GM19397 (cell line): ENCODE data around the gene TP53AIP1.

ENCODE experiments used
- ATAC-seq: cut with Tn5 transposase; IDR thresholded peaks from one replicate; pipeline ENCODE4 v1.9.1; 2021; ENCODE audit warnings: mild to moderate bottlenecking, moderate library complexity; ENCODE audit not compliant: unreplicated experiment

TP53AIP1 gene

DNA sequence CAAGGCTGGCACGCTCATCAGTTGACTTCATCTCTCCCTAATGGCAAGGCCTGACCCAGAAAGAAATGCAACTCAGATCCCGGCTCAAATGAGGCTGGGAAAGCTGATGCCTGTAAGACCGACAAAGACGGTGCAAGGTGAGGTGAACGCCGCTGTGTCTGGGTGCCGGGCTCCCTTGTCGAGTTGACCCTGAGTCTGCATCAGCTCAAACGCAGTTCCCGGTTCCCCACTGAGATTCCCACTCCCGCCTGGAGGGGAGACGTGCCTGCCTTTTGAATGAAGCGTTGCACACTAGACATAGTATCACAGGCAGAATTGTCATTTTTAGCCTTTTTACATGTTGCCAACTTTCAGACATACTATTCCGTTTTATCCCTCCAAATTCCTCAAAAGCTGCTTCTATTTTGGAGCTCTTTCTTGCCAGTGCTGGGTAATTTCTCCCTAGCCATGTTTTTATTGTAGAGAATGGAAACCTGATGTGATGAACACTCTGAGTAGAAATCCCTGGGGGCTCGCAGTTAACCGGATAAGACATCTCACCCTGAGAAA, 831 bp upstream of the TP53AIP1 start:
- no peak for ATAC-seq

DNA sequence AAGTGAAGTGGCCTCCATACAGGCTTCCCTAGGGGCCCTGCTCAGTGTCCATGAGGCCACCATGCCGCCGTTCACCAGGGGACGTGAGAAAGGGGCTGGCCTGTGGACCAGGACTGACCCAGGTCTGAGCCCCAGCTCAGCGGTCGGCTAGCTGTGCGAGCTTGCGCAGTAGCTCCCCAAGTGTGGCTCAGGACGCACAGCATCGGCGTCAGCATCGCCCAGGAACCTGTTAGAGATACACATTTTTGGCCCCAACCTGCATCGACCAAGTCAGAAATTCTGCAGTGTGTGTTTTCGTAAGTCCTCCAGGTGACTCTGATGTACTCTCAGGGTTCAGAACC, 429 bp downstream of the TP53AIP1 start:
- no peak for ATAC-seq

DNA sequence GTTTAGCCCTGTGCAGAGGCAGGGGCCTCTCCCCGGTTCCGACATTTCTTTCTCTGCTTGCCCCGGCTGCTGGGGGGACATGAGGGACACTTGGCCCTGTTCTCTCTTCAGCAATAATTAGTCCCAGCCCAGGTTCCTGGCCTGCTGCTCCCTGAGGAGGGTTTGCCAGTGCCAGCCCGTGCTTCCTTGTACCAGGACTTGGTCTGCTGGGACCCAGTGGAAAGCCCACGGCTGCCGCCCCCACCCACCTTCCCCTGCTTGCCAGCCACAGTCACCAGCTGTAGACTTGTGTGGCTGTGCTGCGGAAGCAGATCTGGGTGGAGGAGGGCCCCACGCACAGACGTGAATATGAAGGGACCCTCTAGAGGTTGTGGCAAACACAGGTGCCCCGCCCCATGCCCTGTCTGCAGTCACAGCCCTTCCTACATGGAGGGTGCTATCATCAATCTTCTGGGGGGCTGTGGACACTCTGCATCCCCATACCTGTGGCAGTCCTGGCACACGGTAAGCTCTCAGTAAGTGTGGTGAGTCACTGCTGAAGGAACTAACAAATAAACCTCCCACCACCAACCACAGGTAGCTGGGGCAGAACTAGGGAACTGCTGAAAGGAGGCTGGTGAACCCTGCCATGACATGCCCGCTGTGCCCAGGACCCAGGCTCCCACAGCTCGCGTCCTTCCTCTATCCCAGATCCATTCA, 949 bp downstream of the TP53AIP1 start:
- no peak for ATAC-seq

DNA sequence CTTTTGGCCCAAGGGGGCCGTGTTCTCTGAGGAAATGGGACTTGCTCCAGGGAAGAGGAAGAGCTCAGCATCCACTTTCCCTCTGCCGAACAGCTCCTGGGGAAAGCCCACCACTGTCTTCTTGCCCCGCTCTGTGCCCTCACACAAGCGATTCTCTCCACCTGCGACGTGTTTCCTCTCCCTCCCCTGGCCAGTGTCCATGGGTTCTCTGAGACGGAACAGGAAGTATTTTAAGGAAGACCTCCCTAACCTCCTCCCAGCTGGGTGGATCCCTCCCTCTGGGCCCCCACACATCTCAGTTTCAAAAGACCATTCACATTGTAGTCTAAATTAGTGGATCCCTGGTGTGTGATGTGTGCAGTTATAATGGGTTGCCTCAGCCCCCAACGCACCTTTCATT, 1.6 kb downstream of the TP53AIP1 start:
- no peak for ATAC-seq

DNA sequence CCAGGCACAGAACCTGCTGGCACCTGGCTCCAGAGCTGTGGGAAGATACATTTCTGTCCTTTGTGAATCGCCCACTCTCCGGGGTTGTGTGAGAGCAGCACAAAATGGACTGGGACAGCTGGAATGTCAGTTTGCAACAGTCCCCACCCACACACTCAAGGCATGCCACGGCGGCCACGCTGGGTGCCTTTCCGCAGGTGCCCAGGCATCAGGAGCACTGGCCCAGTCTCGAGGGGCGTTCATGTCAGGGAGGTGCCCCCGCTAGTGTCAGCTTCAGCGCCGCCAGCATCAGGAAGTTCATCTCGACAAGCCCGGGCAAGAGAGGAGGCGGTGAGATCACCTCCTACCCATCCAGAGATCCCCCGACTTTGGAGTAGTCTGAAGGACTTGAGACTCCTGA, 2.1 kb downstream of the TP53AIP1 start:
- no peak for ATAC-seq

DNA sequence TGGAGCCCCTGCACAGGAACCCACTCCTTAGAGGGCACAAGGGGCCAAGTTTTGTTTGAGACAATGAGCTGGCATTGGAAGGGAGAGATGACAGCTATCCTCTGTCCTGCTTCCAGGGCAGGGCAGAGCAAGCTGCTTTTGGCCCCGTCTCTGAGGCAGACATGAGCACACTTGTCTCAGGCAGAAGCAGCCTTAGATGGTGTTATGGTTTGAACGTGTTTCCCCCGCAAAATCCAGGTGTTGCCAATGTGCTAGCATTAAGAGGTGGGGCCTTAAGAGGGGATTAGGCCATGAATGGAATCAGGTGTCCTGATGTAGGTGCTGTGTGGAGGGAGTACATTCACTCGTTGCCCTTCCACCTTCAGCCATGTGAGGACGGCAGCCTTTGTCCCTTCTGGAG, 2.5 kb downstream of the TP53AIP1 start:
- no peak for ATAC-seq

DNA sequence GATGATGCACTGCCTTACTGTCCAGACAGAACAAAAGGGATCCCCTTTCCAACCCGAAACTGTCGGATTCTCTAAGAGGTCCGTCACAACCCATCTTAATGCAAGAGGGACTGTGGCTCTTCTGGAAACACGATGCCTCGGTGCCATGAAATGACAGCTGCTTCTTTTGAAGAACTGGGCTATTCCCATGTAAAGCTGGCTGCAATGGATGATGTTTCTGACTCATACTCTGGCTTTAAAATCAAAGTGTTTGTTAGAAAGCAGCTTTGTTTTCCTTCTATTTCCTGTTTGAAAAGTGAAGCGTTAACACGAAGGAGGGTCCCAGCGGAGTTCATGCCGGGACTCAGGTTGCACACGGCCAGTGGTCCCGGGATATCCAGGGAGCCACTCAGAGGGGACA, 3.1 kb downstream of the TP53AIP1 start:
- ATAC-seq, result no peak

DNA sequence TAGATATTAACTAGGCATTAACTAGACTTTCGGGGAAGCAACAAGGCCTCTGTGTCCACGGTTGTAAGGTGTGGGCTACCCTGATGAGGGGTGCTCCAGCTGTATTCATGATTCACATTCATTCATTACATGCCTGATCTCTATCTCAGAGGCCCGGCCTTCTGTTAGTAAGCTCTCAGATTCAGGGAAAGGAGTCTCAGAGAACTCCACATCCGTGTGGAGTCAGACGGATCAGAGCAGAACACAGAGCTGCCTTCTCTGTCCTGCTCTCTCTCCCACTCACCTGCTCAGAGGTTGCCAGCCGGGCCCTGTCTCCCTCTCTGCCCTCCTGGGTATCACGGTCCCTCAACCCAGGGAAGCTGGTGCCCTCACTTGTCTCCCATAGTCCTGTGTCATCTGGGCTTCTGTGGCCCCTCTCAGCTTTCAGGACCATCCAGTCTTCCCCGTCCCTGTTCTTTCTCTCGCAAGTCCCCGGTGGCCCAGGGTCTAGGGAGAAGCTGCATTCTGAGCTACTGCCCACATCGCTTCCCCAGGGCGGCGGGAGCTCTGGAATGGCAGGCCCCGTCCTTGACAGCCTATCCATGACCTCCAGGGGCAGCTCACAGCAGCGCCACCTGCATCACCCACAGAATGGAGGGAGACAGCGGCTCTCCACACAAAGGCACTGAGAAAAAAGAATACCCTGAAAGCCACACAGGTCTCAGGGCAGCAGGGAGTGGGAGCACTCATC, 4.3 kb downstream of the TP53AIP1 start:
- no peak for ATAC-seq

DNA sequence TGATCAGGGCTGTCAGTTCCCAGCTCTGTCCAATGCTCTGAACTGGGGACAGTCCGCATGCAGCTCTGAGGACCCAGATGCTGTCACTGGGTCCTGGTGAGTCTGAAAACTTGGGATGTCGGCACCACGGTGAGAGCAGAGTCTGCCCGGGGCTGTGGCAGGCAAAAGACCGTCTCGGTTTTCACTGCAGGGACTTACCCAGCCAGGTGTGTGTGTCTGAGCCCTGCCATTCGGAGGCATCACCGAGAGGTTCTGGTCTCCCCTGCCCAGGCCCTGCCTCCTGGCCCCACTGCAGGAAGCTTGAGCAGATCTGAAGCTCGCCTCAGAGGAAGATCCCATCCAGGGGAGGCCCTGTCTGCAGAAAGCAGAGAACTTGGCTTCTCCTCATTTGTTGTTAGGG, 5.2 kb downstream of the TP53AIP1 start:
- no peak for ATAC-seq

DNA sequence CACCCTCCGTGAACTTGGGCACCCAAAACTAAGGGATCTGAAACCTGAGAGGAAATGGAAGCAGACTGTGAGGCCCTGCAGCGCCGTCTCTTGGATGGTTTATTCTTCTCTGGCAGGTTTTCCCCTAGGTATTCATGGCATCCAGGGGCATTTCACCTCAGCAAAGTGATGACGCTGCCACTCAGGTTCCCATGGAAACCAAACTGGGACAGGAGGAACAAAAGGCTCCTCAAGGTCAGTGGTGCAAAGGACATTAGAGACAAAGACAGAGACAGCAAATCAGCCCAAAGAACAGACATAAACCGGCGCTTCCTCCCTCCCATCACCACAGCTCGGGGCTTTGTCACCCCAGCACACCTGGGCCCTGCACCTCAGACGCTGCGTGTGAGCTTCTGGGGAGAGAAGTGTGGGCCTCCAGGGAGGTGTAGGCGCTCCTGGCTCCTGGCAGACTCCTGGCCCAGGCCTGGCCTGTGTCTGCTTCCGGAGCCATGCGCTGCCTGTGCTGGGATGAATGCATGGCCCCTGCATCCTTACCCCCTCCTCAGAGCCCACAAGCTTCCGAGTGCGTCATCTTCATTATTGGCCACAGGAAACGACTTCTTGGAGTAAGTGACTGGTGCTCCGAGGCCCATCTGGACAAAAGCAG, 5.9 kb downstream of the TP53AIP1 start:
- no peak for ATAC-seq

DNA sequence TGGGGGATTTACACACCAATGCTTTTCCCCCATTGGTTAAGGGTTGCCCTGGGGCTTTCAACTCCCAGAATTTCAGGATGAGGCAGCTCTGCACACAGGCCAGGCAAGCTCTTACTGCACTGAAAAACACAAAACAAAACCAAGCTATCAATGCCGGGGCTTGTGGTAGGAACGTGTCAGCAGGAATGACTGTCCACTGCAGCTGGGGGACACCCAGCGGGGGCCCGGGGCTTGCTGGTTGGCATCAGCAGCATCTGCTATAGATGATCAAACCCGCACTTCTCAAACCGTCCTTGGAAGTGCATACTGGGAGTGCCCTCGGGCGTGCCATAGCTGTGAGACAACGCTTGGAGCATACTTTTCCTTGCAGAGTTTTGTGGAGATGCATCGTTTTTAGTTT, 7.7 kb downstream of the TP53AIP1 start:
- no peak for ATAC-seq

DNA sequence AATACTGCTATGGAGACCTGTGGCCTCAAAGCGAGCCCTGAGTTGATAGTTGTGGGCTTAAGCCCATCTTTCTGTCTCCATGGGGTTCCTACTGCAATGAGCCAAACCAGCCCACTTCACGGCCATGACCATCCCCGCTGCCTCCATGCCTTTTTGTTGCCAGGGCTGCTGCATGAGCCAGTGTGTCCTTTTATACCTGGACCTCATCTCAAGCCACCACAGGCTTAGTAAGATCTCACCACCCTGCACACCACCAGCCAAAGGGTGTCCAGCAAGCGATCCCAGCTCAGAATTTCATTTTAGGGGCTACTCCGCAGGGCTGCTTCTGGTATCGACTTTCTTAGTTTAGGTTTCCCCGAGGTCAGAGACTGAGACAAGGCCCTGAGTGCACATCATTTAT, 8.3 kb downstream of the TP53AIP1 start:
- no peak for ATAC-seq

DNA sequence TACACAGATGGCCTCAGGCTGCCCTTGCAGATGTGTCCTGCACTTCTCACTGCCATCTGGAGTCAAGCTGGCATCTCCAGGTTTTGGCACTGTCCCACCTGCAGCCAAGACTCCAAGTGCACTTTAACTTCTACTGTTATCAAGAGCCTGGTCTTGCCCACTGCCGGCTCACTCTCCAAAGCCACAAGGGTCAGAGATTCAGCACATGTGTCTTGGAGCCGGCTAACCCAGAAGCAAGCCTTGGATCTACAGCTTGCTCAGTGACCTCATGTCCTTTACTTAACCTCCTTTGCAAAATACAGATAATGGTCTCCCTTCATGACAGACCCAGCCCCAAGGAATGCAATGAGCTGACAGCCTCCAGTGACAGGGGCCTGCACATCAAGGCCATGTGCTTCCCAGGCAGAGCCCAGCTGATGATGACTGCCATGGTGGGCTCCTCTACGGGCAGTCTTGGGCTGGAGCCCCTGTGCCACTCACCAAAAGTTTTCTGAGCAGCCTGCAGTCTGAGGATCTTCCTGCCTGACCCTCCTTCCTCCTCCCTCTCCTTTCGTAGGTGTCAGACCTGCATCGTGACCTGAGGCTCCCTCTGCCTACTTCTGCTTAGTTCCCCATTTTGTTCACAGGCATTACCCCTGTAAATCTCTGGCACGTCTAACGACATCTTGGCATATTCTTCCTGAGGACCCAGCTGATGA, 9.0 kb downstream of the TP53AIP1 start:
- no peak for ATAC-seq

DNA sequence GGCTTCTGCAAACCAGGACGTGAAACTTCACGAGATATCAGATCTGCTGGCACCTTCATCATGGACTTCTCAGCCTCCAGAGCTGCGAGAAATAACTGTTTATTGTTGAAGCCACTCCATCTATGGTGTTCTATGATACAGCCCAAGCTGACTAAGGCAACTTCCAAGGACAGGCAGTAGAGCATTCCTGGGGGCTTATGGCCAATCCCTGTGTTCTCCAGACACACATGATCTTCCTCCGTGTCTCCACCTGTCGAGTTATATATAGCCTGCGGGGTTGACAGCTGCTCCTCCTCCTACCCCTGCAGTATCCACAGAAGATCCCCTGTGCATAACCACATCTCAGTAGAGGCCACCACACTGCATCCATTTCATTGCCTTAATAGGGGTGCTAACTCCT, 11.0 kb downstream of the TP53AIP1 start:
- ATAC-seq, result no peak

DNA sequence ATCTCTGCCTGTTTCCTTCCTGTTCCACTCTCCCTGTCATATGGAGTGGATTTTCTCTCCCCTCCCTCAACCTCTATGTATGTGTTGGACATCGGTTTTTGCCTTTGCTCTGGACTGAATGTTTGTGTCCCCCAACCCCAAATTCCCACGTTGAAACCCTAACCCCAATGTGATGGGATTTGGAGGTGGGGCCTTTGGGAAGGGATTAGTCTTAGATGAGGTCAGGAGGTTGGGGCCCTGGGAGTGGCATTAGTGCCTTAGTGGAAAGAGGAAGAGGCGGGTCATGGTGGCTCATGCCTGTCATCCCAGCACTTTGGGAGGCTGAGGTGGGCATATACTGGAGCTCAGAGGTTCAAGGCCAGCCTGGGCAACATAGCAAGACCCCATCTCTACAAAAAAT, 11.6 kb downstream of the TP53AIP1 start:
- no peak for ATAC-seq

DNA sequence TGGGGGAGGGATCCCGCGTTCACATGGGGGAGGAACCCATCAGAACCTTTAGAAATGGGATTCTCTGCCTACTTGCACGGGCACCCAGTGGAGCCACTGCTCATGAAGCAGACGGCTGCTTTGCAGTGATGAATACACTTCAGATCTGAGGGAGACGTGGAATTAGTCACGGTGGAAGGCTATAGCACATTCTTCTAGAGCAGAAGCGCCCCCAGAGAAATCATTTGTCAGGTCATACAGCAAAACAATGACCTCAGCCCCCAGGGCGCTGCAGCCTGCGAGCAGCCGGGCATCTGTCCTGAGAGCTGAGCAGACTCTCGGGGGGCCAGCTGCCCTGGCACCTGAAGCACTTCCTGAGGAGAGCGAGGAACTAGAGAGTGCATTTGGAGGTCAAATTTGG, 12.7 kb downstream of the TP53AIP1 start:
- no peak for ATAC-seq

DNA sequence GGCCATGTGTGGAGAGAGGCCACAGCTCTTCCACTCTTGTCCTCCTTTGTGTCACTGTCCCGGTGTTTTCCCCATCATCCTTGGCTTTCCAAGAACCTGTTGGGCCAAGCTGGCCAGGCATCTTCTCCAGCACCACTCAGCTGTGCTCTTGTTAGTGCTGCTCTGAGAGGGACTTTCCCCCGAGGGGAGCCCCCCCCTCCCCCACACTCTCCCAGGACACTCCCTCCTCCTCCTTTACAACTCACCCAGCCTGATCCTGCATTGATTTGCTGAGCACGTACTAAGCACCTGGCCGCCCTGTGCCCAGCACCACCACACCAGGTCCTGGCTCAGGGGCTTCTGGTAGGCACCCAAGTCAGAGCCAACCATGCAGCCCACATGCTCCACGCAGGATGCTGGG, 13.2 kb downstream of the TP53AIP1 start:
- ATAC-seq, result no peak

DNA sequence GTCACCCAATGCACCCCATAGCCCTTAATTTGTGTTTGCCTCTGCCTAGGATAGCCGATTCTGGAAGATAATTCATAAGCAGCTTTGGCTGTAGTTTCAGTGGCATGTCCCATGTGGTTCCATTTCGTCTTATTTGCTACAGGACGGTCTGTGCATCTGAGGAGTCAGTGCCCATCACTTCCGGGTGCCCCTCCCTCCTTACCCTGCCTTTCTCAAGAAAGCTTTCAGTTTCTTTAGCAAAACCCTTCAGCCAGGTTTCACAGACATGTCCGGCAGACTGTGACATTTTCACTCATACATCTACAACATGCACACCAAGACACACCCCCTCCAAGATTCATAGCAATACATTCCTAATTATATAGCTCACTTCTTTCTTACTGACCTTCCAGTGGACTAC, 14.3 kb downstream of the TP53AIP1 start:
- ATAC-seq, result peak; percentile 99

DNA sequence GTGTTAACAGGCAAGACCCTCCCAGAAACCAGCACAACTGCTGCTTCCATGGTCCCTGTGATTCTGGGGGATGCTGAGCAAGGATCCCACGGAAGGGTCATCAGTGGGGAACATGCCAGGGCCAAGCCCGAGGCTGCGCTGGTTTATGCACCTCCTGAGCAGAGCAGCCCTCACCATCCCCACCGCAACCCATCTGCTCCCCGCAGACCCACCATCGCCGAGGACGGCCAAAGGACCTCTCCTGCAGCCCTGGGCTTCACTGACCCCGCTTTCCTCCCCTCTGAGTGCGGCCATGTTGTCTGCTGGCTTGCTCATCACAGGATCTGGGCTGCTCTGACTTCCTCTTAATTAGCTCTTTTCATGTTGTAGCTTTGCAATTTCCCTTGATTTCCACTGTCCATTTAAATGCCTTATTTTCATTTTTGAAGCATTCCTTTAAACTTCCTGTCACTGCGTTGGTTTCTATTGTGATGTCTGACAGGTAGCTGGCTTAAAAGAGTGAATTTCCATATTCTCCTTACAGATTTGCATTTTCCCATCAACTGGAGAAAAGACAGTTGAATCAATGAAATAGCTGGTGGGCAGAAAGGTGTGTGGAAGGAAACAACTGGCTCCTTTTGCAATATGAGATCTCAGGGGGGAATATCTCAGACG, 14.9 kb downstream of the TP53AIP1 start:
- ATAC-seq, result no peak

DNA sequence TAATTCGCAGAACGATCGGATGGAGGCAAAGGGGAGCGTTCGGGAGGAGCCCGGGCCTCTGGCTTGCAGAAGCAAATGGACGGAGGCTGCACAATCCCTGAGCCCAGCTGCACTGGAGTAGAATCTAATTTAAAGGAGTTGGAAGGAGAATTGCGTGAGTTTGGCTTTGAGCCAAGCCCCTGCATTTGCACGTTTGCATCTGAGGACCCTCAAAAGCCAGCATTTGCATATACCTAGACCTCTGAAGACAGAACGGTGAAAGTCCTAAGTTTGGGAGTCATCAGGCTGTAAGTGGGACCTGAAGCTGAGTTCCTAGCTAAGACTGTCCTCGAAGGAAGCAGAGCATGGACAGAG, 15.6 kb downstream of the TP53AIP1 start:
- ATAC-seq, result no peak
